Pericardium fibroblast (primary cell): ENCODE results near the gene DOCK3. TPM values are rescaled to one million over a fixed set of nuclear protein-coding genes. Genes with fewer than 3 reads are reported as not detected.

Source experiments
- total RNA-seq: library from RNA; depleted of rRNA; stranded (reverse); fragments of >200 nt; gene quantifications from 2 replicates; pipeline ENCODE4 v1.2.3, GENCODE V29; 2015

Gene DOCK3
- total RNA-seq, result under 0.01 and 0.12 TPM in 2 replicates

GRCh38 chr3:50674349-50675178 is at the start of gene DOCK3:
Gene DOCK3 (plus strand): TSS chr3:50674927. CDS start chr3:50675264, 337 bp downstream.

GRCh38 chr3:51384726-51385473 is 710.2 kb downstream of the DOCK3 start, which contains the start of gene MANF:
Gene MANF (plus strand): TSS chr3:51385291. CDS start chr3:51385343, 52 bp downstream.

GRCh38 chr3:51391075-51391565 is 716.4 kb downstream of the DOCK3 start, which contains the start of gene RBM15B:
Gene RBM15B (plus strand): TSS chr3:51391285. CDS start chr3:51391400, 115 bp downstream.

Other genes with a start within 250 kb of the DOCK3 start
- gene CACNA2D2, start 171.3 kb upstream of the DOCK3 start, total RNA-seq, result 0.12 TPM in 1 of 2 replicates, not detected in the other
- 10.0 and 10.8 TPM in 2 replicates for gene C3orf18, start 107.2 kb upstream of the DOCK3 start, total RNA-seq
- gene HEMK1, start 105.4 kb upstream of the DOCK3 start, total RNA-seq, result 7.5 and 14.1 TPM in 2 replicates
- gene CISH, start 63.2 kb upstream of the DOCK3 start, total RNA-seq, result 3.1 and 5.0 TPM in 2 replicates
- gene MAPKAPK3, start 57.8 kb upstream of the DOCK3 start, total RNA-seq, result 22.2 and 30.9 TPM in 2 replicates